Activated naive CD4-positive, alpha-beta T cell (primary cell): ENCODE measurements around the gene CREBBP.

Source experiments
- DNase-seq, 4 experiments: peaks; one replicate each; lab custom pipeline; 2025; lab: John Stamatoyannopoulos, UW

The CREBBP gene

GRCh38 chr16:3767333-3767986, 113.1 kb downstream of the CREBBP start:
- no peak for DNase-seq

DNA sequence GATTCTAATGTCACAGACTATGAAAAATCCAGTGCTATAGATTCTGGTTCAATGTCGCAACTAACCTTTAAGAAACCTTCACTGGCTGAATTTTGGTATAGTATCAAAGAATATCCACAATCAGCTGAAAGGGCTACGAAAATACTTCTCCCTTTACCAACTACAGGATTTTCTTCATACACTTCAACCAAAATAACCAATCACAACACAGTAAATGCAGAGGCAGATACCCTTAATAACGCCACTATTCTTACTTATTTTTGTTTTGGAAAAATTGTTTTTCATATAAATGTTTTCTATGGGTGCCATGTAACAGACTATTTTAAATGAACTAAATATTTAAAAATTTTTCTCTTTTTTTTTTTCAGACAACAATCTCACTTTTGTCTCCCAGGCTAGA, 114.3 kb downstream of the CREBBP start:
- DNase-seq, result no peak

DNA sequence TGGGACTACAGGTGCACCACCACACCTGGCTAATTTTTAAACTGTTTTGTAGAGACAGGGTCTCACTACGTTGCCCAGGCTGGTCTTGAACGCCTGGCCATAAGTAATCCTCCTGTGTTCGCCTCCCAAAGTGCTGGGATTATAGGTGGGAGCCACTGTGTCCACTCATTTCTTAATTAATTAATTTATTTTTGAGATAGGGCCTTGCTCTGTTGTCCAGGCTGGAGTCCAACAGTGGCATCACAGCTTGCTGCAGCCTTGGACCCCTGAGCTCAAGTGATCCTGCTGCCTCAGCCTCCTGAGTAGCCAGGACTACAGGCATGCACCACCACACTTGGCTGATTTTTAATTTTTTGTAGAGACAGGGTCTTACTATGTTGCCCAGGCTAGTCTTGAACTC, 116.1 kb downstream of the CREBBP start:
- no peak for DNase-seq

- no peak for DNase-seq
Measured at GRCh38 chr16:3762107-3762750, 118.3 kb downstream of the CREBBP start.

DNA sequence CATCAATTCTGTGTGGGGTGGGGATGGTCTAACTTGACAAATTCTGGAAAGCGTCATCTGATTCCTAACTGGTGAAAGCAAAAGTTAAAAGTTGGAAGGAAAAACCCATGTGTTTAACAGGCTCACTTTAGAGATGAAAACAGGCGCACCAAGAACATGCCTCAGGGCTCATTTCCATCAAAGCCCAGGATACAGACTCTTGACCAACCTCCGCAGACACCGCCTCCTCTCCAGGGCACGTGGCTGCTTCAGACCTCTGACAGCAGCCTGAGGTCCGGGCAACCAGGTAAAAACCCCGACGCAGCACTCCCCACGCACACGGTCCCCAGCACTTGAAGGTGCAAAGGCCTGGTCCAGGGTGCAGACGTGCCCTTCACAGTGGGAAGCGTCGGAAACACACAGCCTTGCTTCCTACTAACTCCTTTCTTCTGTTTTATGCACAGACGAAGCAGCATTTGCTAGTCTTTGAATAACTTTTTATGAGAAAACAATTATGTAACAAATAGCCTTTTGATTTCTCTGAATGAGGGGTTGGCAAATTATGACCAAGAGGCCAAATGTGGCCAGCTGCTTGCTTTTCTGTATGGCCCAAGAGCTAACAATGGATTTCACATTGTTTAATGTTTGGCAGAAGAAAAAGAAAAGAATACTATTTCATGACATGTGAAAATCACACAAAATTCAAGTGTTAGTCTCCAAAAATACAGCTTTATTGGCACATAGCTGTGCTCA, 119.0 kb downstream of the CREBBP start:
- no peak for DNase-seq

GRCh38 chr16:3760518-3760917, 120.0 kb downstream of the CREBBP start:
- DNase-seq, result no peak

DNA sequence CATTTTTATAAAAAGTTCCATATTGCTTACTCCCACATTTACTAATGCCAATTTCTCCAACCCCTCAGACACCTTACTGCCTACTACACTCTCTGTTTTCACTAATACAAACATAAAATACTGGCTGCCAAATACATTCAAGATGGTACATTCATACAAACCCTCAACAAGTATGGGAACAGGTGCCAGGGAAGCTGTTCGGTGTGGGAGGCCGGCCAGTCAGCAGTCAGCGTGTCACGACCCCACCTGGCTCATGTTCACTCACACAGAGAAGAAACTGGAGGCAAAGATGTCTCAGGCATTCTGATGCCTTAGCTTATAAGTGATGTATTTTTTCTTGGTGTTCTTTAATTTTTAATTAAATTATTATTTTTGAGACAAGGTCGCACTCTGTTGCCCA, 120.8 kb downstream of the CREBBP start:
- no peak for DNase-seq

DNA sequence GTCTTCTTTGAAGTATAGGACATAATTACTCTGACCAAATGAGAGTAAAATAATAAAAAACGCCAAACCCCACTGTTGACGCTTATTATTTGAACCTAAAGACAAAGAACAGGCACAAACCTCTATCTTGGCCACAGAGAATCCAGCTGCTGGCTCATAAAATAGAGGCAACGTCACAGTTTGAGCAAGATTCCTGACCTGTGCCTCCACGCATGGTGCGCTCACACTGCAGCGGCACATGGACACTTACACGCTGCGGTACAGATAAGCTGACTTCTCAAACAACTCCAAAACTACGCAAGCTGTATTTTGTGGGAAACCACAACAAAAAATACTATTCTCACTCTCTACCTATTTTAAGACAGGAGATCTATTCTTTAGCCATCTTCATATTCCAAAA, 124.4 kb downstream of the CREBBP start:
- DNase-seq, result no peak

DNA sequence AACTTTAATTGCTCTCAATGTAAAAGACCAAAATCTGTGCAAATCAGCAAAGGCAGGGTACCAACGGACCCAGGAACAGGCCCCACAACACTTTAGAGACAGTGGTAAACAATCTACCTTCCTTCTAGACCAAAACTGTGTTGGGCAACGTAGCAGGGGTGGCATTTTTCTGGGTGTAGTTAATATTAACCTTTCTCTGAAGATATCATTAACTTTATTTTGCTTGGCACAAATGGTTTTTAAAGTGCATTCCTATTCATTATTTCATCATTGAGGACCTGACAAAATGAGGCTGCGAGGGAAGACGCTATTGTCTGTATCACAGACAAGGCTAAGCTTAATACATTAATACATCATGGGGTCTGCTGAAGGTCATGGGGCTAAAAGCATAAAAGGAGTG, 125.3 kb downstream of the CREBBP start:
- DNase-seq, result no peak

- no peak for DNase-seq
Measured at GRCh38 chr16:3754772-3755171, 125.7 kb downstream of the CREBBP start.

DNA sequence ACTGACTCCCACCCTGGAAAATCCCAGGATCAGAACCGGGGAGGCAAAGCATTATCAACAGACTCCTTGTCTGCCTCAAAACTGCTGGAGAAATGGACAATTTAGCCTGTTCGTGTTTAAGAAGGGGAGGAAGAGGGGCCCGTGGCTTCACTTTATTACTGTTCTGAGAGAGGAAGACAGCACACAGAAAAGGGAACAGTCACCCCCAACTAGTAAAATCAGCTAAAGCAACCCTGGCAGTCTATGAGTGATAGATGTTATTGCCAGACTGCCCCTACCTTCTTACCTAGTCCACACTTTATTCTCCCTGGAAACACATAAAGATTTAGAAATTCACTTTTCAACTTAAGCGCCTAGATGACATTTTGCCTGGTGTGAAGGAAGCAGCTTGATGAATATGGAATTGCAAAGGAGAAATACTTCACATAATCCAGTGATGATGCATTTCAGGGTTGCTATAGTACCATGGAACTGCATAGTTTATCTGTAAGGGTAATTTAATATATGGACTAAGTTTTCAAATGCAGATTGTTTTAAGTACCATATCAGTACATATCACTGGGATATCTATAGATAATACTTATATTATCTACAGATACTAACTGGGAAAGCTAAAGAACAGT, 126.3 kb downstream of the CREBBP start:
- DNase-seq, result no peak

GRCh38 chr16:3752984-3753383, 127.5 kb downstream of the CREBBP start:
- DNase-seq, result no peak

DNA sequence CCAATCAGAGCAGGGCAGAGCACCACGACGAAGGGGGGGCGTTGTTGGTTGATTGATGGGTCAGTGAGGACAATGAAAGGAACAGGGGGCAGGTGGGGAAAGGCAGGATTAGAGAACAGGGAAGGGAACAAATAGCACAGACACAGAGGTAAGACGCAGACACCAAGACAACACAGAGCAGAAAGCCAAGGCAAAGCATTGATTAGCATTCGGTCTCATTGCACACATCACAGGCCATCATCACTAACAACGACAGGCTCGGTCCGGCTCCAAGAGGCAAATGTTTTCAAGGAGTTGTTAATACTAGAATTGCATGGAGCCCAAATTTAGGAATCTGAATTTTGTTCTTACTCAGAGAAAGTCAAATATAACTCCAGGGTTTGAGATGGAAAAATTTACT, 128.6 kb downstream of the CREBBP start:
- no peak for DNase-seq

GRCh38 chr16:3748307-3748706, 132.2 kb downstream of the CREBBP start:
- no peak for DNase-seq

DNA sequence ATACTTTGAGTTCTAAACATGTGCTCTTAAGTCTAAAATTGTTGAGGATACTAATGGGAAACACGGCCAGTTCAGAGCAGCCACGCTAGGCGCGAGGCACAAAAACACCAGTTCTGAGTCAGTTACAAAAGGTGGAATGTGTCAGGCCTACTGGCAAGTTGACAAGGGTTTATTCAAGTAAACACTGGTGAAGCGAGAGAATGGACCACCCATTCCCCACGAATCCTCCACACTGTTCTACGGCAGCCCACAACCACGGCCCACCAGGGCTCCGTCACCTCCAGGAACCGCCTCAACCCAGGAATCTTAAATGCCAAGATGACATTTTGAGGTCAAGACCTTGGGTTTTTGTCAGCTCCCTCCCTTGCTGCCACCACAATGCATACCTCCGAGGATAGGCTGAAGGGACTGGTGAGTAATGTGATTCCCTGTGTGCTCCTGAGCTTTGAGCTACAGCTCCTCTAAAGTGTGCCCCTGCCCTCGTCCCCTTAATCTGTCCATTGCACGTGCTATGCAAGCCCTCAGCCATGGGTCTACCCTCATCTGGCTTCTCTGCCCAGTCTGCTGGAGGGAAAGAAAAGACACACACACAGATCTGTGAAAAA, 134.7 kb downstream of the CREBBP start:
- DNase-seq, result no peak

GRCh38 chr16:3744018-3744417, 136.5 kb downstream of the CREBBP start:
- DNase-seq, result no peak

DNA sequence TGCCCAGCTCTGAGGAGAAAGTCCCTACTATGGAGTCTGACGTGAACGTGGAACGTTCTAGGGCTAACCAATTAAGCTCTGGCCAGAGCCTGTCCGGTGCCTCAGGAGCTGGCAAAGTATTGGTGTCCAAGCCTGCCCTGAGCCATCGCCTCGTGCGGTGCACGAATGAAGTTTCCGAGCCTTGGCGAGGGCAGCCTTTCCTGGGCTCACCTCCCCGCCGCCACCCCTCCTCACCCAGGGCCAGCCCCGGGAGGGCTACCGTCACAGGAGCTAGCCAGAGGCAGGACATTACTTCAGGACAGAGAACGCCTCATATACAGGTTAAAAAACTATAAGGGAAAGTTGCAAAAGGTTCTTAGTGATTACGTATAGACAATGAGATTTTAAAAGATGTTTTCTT, 139.6 kb downstream of the CREBBP start:
- DNase-seq, result no peak

- no peak for DNase-seq
Measured at GRCh38 chr16:3740186-3740585, 140.3 kb downstream of the CREBBP start.

DNA sequence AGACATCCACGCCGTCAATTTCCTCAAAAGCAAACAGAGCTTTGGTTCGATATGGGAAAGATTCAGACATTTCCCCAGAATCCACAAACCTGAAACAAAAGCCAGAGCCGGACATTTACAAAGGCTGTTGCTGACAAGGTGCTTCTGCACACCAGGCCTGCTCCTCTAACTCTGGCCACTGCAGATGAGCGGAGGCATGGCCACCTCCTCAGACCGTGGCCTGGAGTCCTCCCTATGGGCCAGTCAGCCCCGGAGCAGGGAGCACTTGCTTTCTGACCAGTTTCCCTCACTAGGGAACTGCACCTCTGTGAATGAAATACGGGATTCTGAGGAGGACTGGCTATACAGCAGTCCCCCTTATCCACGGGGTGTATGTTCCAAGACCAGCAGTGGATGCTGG, 140.9 kb downstream of the CREBBP start:
- no peak for DNase-seq

DNA sequence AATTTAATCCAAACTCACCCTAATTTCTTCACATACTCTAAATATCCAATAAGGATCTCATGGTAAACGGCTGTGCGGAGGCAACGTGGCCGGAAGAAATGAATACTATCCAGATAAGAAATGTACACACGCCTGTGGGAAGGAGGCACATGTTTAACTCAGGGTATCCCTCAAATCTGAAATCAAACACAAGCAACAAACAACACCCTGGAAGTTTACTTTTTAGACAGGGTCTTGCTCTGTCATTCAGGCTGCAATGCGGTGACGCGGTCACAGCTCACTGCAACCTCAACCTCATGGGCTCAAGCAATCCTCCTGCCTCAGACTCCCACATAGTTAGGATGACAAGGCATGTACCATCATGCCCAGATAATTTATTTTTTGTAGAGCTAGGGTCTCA, 142.0 kb downstream of the CREBBP start:
- DNase-seq, result no peak

DNA sequence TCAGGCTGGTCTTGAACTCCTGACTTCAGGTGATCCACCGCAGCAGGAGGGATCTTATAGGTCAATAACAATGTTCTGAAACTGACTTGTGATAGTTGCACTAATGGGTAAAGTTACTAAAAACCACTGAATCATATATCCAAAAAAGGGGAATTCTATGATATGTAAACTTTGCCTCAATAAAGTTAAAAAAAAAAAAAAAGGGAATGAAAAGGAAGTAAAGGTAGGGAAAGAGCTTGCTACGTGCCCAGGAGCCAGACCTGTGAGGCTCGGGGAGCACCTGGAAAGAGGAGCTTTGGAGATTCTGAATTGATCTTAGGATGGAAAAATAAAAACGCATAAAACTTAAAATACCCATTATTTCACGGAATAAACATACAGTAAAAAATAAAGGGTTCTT, 142.4 kb downstream of the CREBBP start:
- no peak for DNase-seq

DNA sequence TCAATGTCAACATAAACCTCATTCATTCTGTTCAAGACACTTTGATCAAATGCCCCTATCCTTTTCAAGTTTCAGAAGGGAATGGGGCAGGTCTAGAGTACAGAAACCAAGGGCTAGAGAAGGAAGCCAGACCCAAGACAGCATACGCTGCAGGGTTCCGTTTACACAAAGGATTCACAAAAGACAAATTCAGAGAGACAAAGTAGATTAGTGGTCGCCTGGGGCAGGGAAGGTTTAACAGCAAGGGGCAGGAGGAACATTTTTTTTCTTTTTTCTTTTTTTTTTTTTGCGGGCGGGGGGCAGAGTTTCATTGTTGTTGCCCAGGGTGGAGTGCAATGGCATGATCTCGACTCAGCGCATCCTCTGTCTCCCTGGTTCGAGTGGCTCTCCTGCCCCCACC, 143.3 kb downstream of the CREBBP start:
- no peak for DNase-seq

GRCh38 chr16:3736116-3736515, 144.4 kb downstream of the CREBBP start:
- no peak for DNase-seq
